GM12891 (cell line): Measurements from ENCODE around the gene COASY.
"Not testable (repeated sequence)": the region's sequence is repeated elsewhere in the genome, so short reads cannot be mapped to it uniquely, and the experiment has no call there.

Source experiments
- DNase-seq: peaks from one replicate; pipeline ENCODE4 v3.0.0; 2011; ENCODE audit warnings: low spot score; ENCODE audit not compliant: insufficient read length
- FAIRE-seq: peaks from 2 replicates; lab custom pipeline; 2011; peaks lifted over from hg19 to GRCh38; lab: Jason Lieb, UNC
- PAX5 ChIP-seq: IDR thresholded peaks from 2 replicates; pipeline ENCODE4 v1.6.1; 2011; ENCODE audit warnings: low read length, moderate library complexity, mild to moderate bottlenecking; ENCODE audit not compliant: insufficient read depth, severe bottlenecking
- POLR2A ChIP-seq: IDR thresholded peaks from 2 replicates; pipeline ENCODE4 v1.6.1; 2011; ENCODE audit warnings: low read depth, low read length, control low read depth
- POLR2AphosphoS5 ChIP-seq: IDR thresholded peaks from 2 replicates; pipeline ENCODE4 v1.6.1; 2011; ENCODE audit warnings: low read depth, low read length, control low read depth
- POU2F2 ChIP-seq: IDR thresholded peaks from 2 replicates; pipeline ENCODE4 v1.6.1; 2011; ENCODE audit warnings: low read depth, mild to moderate bottlenecking, control low read depth, low read length, moderate library complexity
- SPI1 ChIP-seq: IDR thresholded peaks from 2 replicates; pipeline ENCODE4 v1.6.1; 2011; ENCODE audit warnings: low read depth, low read length, control low read depth
- TAF1 ChIP-seq: IDR thresholded peaks from 2 replicates; pipeline ENCODE4 v1.6.1; 2011; ENCODE audit warnings: low read depth, low read length, control low read depth

COASY gene

GRCh38 chr17:42591411-42591810 lies 29.5 kb downstream of the COASY start:
- FAIRE-seq (no peak), DNase-seq (no peak)
- TF ChIP-seq PAX5 (no peak), POLR2A (no peak), POLR2AphosphoS5 (no peak), TAF1 (no peak), SPI1 (no peak), POU2F2 (no peak)

GRCh38 chr17:42596386-42596785 lies 34.4 kb downstream of the COASY start:
- no peak for TF ChIP-seq SPI1
- TF ChIP-seq POLR2AphosphoS5, result no peak
- no peak for TF ChIP-seq PAX5
- no peak for TF ChIP-seq POU2F2
- no peak for TF ChIP-seq TAF1
- no peak for TF ChIP-seq POLR2A
- DNase-seq (no peak), FAIRE-seq (no peak)

GRCh38 chr17:42598905-42599304 lies 37.0 kb downstream of the COASY start:
- no peak for TF ChIP-seq POLR2AphosphoS5
- TF ChIP-seq PAX5, result no peak
- no peak for TF ChIP-seq POLR2A
- TF ChIP-seq POU2F2, result no peak
- TF ChIP-seq TAF1, result no peak
- TF ChIP-seq SPI1, result no peak
- DNase-seq (no peak), FAIRE-seq (no peak)

GRCh38 chr17:42603318-42603717 lies 41.4 kb downstream of the COASY start:
- FAIRE-seq (peak; percentile 48), DNase-seq (no peak)
- TF ChIP-seq POLR2AphosphoS5 (no peak), POLR2A (no peak), SPI1 (peak; percentile 22; the same call in 1 of the 2 replicates)

GRCh38 chr17:42607769-42608168 lies 45.8 kb downstream of the COASY start:
- TF ChIP-seq POLR2AphosphoS5 (no peak), TAF1 (no peak), POU2F2 (no peak), PAX5 (no peak), POLR2A (no peak), SPI1 (no peak)
- FAIRE-seq (no peak), DNase-seq (no peak)

GRCh38 chr17:42608305-42609181 lies 46.6 kb downstream of the COASY start:
- FAIRE-seq (peak; percentile 5), DNase-seq (no peak)
- TF ChIP-seq POLR2AphosphoS5, result no peak
- TF ChIP-seq TAF1, result no peak

- TF ChIP-seq POU2F2, result peak; percentile 26
- peak; percentile 90 for TF ChIP-seq POLR2A
- TF ChIP-seq POLR2AphosphoS5, result peak; percentile 82
- TF ChIP-seq PAX5, result no peak
- peak; percentile 95 for DNase-seq
- FAIRE-seq, result peak; percentile 100
These were observed 47.4 kb downstream of the COASY start, which contains the start of the genes RETREG3 and TUBG1 for GRCh38 chr17:42609182-42609813. RETREG3 (minus strand) TSS chr17:42609374; CDS start chr17:42609324, 50 bp downstream. TUBG1 (plus strand) TSS chr17:42609683; CDS start chr17:42609738, 55 bp downstream.

GRCh38 chr17:42609814-42610801 lies 48.2 kb downstream of the COASY start:
- peak; percentile 91 for FAIRE-seq
- DNase-seq, result not testable (repeated sequence)

- TF ChIP-seq POU2F2, result no peak
- TF ChIP-seq SPI1, result no peak
- TF ChIP-seq TAF1, result no peak
- no peak for TF ChIP-seq PAX5
- TF ChIP-seq POLR2A, result no peak
- no peak for TF ChIP-seq POLR2AphosphoS5
- FAIRE-seq, result peak; percentile 28
These were observed 50.1 kb downstream of the COASY start for GRCh38 chr17:42612013-42612412.

More at GRCh38 chr17:42612013-42612412, 50.1 kb downstream of the COASY start:
- no peak for DNase-seq
